Adrenal gland (tissue), 5 donors: Measurements from ENCODE around the gene CFAP77.

Experiments used
- POLR2A ChIP-seq, 2 donors: fragments of 450-650 bp; IDR thresholded peaks; one replicate each; pipeline ENCODE4 v1.6.1; 2017; ENCODE audit warnings: antibody characterized with exemption in 2 of 2, mild to moderate bottlenecking in 2 of 2, moderate library complexity in 1 of 2
- TF ChIP-seq, protein P1 (sequence below), 6 experiments: fragments of 450-650 bp in 4 of 6; fragments of 200-600 bp in 2 of 6; sonication (generic) in 1 of 6; IDR thresholded peaks; 1 replicate in 5 of 6; 2 replicates in 1 of 6; pipeline versions ENCODE4 v1.5.1 to v1.8.0; 2016 to 2021; ENCODE audit warnings: antibody characterized with exemption in 6 of 6, mild to moderate bottlenecking in 2 of 6, moderate library complexity in 1 of 6
- donor health status: DM: no; HTN: no; CAD: no.

DNA sequence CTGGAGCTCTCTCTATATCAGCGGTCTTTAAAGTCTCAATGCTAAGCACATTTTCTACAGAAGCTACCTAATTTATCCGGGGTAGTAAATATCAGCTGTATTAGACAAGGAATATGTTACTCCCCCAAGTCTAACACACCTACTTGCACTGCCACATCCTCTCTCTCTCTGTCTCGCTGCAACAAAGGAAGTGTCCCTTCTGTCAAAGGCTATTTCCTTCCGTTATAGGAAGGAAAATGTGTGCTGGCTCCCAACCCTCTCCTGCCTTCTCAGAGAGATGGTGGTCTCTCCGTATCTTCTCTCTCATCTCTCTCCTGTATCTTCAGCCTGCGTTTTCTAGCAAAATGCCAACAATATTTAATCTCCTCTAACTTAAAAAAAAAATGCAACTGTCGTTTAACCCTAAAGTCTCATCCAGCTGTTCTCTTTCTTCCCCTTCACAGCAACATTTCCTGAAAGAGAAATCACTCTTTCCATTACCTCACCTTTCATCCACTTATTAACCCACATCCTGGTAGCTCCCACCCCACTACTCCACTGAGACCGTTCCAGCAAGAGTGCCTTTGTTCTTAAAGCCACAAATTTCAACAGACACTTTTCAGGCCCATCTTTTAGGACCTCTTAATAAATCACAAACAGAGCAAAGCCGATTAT is 5.7 kb upstream of the CFAP77 start:
- TF ChIP-seq, protein P1, sequence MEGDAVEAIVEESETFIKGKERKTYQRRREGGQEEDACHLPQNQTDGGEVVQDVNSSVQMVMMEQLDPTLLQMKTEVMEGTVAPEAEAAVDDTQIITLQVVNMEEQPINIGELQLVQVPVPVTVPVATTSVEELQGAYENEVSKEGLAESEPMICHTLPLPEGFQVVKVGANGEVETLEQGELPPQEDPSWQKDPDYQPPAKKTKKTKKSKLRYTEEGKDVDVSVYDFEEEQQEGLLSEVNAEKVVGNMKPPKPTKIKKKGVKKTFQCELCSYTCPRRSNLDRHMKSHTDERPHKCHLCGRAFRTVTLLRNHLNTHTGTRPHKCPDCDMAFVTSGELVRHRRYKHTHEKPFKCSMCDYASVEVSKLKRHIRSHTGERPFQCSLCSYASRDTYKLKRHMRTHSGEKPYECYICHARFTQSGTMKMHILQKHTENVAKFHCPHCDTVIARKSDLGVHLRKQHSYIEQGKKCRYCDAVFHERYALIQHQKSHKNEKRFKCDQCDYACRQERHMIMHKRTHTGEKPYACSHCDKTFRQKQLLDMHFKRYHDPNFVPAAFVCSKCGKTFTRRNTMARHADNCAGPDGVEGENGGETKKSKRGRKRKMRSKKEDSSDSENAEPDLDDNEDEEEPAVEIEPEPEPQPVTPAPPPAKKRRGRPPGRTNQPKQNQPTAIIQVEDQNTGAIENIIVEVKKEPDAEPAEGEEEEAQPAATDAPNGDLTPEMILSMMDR (IDR thresholded peaks at IDR 0.05) = no peak
- TF ChIP-seq POLR2A (IDR thresholded peaks at IDR 0.05) = no peak
